Measurements from ENCODE around the gene PADI2.

The PADI2 gene

GRCh38 chr1:17130138-17130635 is 10.9 kb upstream of the PADI2 start:
- peaks cover 29% of the 10 kb centered on the region for H3K4me1 ChIP-seq (ENCODE audit: insufficient read depth, low read length)
- no peaks in the 10 kb centered on the region for H3K36me3 ChIP-seq (ENCODE audit: insufficient read depth, low read length)
- peaks cover 2% of the 10 kb centered on the region; the same call in 1 of the 2 replicates for H3K9me3 ChIP-seq (ENCODE audit: control insufficient read depth, insufficient read depth, low read length)
- no peak overlapping the region for H3K9ac ChIP-seq (ENCODE audit: low read depth, low read length)

DNA sequence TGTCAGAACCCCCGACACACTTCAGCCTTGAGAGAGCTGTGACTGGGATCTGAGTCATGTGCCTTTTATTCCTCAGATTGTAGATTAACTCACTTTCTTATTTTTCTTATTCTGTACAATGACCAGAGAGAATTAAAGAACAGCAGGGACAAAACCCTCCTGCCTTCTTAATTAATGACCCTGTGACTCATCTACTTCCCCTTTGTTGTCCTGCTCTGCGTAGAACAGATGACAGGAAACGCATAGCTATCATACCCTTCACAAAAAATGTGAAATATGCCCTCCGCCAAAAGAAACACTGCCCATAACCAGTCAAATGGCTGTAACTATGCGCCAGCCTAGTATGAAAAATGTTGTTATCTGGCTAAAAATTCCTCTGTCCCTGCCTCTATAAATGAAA is 9.1 kb upstream of the PADI2 start:
- no peaks in the 10 kb centered on the region for H3K9me3 ChIP-seq (ENCODE audit: control insufficient read depth, insufficient read depth, low read length)
- no peak overlapping the region for H3K9ac ChIP-seq (ENCODE audit: low read depth, low read length)
- H3K36me3 ChIP-seq (ENCODE audit: insufficient read depth, low read length), result no peaks in the 10 kb centered on the region
- peaks cover 29% of the 10 kb centered on the region for H3K4me1 ChIP-seq (ENCODE audit: insufficient read depth, low read length)

DNA sequence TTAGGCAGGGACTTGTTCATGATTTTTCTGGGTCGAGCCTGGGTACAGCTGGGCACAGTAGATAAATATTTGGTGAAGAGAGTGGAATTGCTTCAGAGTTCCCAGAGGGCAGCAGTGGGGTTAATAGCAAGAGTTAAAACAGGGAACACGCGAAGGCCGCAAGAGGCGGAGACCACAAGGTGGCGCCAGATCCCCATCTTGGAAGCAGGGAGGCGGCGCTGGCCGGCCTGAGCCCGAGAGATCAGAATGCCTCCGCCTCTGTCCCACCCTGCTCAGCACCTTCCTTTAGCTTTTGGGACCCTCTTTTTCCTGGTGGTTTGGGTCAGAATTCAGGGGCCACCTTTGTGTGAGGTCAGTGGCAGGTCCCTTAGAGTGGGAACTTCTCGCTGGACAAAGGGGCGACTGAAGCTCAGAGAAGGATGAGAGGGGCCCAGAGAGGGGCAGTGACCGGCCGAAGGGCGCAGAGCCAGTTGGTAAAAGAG is 6.5 kb upstream of the PADI2 start:
- H3K4me1 ChIP-seq (ENCODE audit: insufficient read depth, low read length), result peaks cover 33% of the 10 kb centered on the region
- H3K9ac ChIP-seq (ENCODE audit: low read depth, low read length), result no peak overlapping the region
- H3K36me3 ChIP-seq (ENCODE audit: insufficient read depth, low read length), result no peaks in the 10 kb centered on the region
- H3K9me3 ChIP-seq (ENCODE audit: control insufficient read depth, insufficient read depth, low read length), result no peaks in the 10 kb centered on the region

DNA sequence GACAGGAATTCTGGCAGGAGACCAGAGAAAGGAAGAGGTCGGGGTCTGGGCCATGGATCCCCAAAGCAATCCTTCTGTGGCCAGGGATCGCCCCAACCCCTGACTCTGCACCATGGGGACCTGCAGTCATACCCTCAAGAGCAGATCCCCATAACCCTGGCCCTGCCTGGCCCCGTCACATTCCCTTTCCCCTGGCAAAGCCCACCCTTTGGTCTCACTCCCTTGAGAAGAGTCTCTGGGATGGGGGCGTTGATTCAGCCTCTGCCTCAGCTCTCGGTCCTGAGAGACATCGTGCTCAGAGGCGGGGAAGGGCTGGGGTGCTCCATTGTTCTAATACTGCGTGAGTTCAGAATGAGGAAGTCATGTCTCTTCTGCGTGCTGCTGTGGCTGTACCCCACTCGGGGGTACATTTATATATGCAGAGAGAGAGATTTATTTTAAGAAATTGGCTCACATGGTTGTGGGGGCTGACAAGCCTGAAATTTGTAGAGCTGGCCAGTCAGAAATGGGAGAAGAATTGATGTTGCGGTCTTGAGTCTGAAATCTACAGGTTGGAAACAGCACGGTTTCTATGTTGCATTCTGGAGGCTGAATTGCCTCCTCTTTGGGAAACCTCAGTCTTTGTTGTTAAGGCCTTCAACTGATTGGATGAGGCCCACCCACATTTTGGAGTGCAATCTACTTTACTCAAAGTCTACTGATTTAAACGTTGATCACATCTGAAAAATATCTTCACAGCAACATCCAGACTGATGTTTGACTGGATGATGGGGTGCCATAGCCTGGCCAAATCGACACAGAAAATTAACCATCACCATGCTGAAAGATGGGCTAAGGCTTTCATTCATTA is 4.2 kb upstream of the PADI2 start:
- Histone ChIP-seq H3K9ac (ENCODE audit: low read depth, low read length) (no peak overlapping the region), H3K36me3 (ENCODE audit: insufficient read depth, low read length) (no peaks in the 10 kb centered on the region), H3K4me1 (ENCODE audit: insufficient read depth, low read length) (peaks cover 19% of the 10 kb centered on the region), H3K9me3 (ENCODE audit: control insufficient read depth, insufficient read depth, low read length) (no peaks in the 10 kb centered on the region)

DNA sequence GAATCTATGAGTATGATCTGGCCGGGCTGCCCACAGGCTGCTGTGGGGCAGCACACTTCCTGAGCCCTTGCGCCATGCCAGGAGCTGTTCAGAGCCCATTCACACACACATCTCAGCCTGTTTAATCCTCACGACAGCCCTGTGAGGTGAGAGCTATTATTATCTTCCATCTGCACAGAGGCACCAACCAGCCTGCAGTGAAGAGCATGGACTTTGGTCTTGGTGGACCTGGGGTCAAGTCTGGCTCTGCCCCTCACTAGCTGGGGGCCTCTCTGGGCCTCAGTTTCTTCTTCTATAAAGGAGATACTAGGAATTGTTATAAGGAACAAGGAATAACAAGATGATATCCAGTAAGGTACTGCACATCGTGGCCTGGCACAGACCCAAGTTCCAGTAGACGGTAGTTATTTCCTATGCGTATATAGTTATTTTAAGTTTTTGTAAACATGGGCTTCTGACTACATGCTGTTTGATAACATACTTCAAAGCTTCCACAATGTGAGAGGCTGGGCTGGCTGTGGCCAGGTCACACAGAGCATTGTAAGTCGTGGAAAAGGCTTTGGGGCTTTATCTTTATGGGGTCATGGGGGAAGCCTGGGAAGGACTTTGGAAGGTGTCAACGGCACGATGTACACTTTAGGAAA is 3.4 kb upstream of the PADI2 start:
- H3K36me3 ChIP-seq (ENCODE audit: insufficient read depth, low read length), result no peaks in the 10 kb centered on the region
- H3K4me1 ChIP-seq (ENCODE audit: insufficient read depth, low read length), result peaks cover 17% of the 10 kb centered on the region
- no peaks in the 10 kb centered on the region for H3K9me3 ChIP-seq (ENCODE audit: control insufficient read depth, insufficient read depth, low read length)
- no peak overlapping the region for H3K9ac ChIP-seq (ENCODE audit: low read depth, low read length)

DNA sequence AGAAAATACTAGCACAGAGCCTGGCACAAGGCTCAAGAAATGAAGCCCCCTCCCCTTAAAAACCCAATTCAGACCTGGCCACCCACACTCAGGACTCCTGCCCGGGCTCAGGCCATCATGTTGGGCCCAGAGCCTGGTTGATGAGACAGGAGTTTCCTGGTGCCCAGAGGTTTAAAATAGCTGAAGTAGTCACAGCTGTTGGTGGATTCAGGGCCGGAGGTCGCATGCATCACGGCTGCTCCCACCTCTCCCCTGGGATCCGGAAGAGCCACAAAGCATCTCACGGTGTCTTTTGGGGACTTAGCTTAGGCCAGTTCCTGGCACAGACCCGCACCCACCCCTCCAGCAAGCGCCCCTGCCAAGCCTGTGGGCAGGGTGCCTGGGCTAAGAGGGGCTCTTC is 2.6 kb upstream of the PADI2 start:
- no peaks in the 10 kb centered on the region for H3K9me3 ChIP-seq (ENCODE audit: control insufficient read depth, insufficient read depth, low read length)
- H3K9ac ChIP-seq (ENCODE audit: low read depth, low read length), result no peak overlapping the region
- no peaks in the 10 kb centered on the region for H3K36me3 ChIP-seq (ENCODE audit: insufficient read depth, low read length)
- peaks cover 17% of the 10 kb centered on the region for H3K4me1 ChIP-seq (ENCODE audit: insufficient read depth, low read length)

DNA sequence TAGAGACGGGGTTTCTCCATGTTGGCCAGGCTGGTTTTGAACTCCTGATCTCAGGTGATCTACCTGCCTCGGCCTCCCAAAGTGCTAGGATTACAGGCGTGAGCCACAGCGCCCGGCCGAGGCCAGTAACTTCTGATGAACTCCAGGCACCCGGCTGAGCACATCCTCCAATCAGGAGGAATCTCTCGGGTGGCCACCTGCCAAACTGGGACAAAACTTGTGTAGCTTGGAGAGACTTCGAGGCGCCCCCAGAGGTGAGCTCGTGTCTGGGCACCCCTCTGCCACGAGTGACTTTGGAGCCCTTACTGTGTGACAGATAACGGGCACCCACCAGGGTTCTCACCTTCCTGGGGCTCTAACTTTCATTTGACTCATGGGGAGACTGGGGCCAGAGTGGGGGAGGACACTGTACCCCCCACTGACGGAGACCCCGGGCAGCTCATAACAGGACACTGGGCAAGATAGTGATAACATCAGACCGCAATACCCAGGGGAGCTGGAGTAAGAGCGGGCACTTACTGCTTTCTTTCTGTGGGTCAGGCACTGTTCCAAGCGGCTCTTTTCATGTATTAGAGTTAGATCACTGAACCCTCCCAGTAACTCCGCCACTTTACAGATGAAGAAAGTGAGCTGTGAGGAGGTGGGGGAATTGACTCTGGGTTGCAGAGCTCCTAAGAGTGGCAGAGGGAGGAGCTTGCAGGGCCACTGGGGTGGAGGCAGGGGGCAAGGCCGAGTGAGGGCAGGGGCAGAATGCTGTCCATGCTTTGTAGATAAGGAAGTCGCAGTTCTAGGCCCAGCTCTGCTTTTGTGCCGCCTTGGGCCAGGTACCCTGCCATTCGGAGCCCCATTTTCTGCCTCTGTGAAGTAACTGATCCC is 1.9 kb upstream of the PADI2 start:
- Histone ChIP-seq H3K9me3 (ENCODE audit: control insufficient read depth, insufficient read depth, low read length) (no peaks in the 10 kb centered on the region), H3K9ac (ENCODE audit: low read depth, low read length) (no peak overlapping the region), H3K36me3 (ENCODE audit: insufficient read depth, low read length) (no peaks in the 10 kb centered on the region), H3K4me1 (ENCODE audit: insufficient read depth, low read length) (peaks cover 16% of the 10 kb centered on the region)

- Histone ChIP-seq H3K9me3 (ENCODE audit: control insufficient read depth, insufficient read depth, low read length) (no peaks in the 10 kb centered on the region), H3K4me1 (ENCODE audit: insufficient read depth, low read length) (peaks cover 15% of the 10 kb centered on the region), H3K9ac (ENCODE audit: low read depth, low read length) (no peak overlapping the region), H3K36me3 (ENCODE audit: insufficient read depth, low read length) (no peaks in the 10 kb centered on the region)
These were observed 1.2 kb upstream of the PADI2 start for GRCh38 chr1:17120481-17120877.

GRCh38 chr1:17119773-17120480 is 676 bp upstream of the PADI2 start:
- Histone ChIP-seq H3K36me3 (ENCODE audit: insufficient read depth, low read length) (no peaks in the 10 kb centered on the region), H3K9ac (ENCODE audit: low read depth, low read length) (peak overlapping the region; percentile 73), H3K4me1 (ENCODE audit: insufficient read depth, low read length) (peaks cover 15% of the 10 kb centered on the region), H3K9me3 (ENCODE audit: control insufficient read depth, insufficient read depth, low read length) (no peaks in the 10 kb centered on the region)

GRCh38 chr1:17118706-17119075 is 560 bp downstream of the PADI2 start:
- H3K9ac ChIP-seq (ENCODE audit: low read depth, low read length), result peak overlapping the region; percentile 73; the same call in 1 of the 2 replicates
- no peaks in the 10 kb centered on the region for H3K36me3 ChIP-seq (ENCODE audit: insufficient read depth, low read length)
- peaks cover 15% of the 10 kb centered on the region for H3K4me1 ChIP-seq (ENCODE audit: insufficient read depth, low read length)
- no peaks in the 10 kb centered on the region for H3K9me3 ChIP-seq (ENCODE audit: control insufficient read depth, insufficient read depth, low read length)

- peak overlapping the region; percentile 73; the same call in 1 of the 2 replicates for H3K9ac ChIP-seq (ENCODE audit: low read depth, low read length)
These were observed 983 bp downstream of the PADI2 start for GRCh38 chr1:17118268-17118667.

DNA sequence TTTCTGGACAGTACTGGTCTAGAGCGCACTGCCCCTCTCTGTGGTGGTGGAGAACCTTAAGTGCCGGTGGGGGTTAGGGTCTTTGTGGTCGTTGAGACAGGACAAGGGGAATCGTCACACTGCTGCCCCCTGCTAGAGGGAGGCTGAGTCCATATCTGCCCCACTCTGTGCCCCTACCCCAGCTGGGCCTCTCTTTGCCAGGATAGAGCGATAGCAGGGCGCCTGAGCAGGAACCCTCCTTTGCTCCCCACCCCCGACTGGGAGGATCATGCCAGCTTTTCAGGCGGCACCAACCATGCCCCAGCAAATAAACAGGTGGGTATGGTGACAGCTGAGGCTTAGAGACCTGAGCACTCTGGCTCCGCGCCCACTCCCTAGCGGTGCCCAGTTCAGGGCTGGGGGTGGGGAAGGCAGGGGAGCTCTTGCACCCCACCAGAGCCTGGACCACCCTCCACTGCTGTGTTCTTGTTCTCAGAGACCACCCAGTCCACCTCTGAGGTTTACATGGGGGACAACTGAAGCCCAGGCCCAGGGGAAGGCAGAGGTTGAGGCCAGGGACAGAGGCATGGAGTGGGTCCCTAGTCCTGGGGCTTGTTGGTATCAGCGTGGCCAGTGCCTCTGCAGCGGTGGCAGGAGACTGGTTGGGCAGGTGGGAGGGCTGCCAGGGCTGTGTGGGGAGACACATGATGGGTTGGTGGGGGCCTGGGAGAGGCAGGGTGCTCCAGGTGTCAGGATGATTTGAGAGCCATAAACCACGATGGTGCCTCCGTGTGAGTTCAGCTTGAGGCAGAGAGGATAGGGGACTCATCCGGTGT is 1.6 kb downstream of the PADI2 start:
- H3K9me3 ChIP-seq (ENCODE audit: control insufficient read depth, insufficient read depth, low read length), result no peaks in the 10 kb centered on the region
- H3K9ac ChIP-seq (ENCODE audit: low read depth, low read length), result peak overlapping the region; percentile 73; the same call in 1 of the 2 replicates
- H3K4me1 ChIP-seq (ENCODE audit: insufficient read depth, low read length), result peaks cover 15% of the 10 kb centered on the region
- no peaks in the 10 kb centered on the region for H3K36me3 ChIP-seq (ENCODE audit: insufficient read depth, low read length)

More at GRCh38 chr1:17118268-17118667, 983 bp downstream of the PADI2 start:
- peaks cover 15% of the 10 kb centered on the region for H3K4me1 ChIP-seq (ENCODE audit: insufficient read depth, low read length)
- H3K36me3 ChIP-seq (ENCODE audit: insufficient read depth, low read length), result no peaks in the 10 kb centered on the region
- no peaks in the 10 kb centered on the region for H3K9me3 ChIP-seq (ENCODE audit: control insufficient read depth, insufficient read depth, low read length)

DNA sequence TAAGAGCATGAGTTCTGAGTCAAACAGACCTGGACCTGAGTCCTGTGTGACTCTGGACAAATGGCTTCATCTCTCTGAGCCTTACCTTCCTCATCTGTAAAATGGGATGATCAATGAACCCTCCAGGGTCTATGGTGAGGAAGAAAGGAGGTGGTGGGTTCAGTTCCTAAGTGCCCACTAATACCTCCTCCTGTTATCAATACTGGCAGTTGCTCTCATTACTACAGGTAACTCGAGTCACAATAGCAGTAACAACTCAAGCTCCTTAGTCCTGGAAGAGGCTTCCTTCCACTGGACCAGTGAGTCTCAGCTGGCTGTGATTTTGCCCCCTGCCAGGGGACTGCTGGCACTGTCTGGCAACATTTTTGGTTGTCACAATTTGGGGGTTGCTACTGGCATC is 2.6 kb downstream of the PADI2 start:
- H3K36me3 ChIP-seq (ENCODE audit: insufficient read depth, low read length), result no peaks in the 10 kb centered on the region
- H3K4me1 ChIP-seq (ENCODE audit: insufficient read depth, low read length), result peaks cover 12% of the 10 kb centered on the region
- H3K9ac ChIP-seq (ENCODE audit: low read depth, low read length), result no peak overlapping the region
- no peaks in the 10 kb centered on the region for H3K9me3 ChIP-seq (ENCODE audit: control insufficient read depth, insufficient read depth, low read length)

Measured in ES-I3 (cell line).